Nephron (organoid): ENCODE data around the gene SPEM3.

Experiments
- H3K27ac Mint-ChIP-seq, 3 experiments: 2 replicates each; pipeline ENCODE4 v1.8.0; 2020; ENCODE audit warnings: mixed read lengths in 3 of 3, mild to moderate bottlenecking in 2 of 3, moderate library complexity in 1 of 3
- H3K27me3 Mint-ChIP-seq: 2 replicates; pipeline ENCODE4 v1.8.0; 2021; ENCODE audit warnings: low read depth, mild to moderate bottlenecking, moderate library complexity, mixed read lengths
- H3K36me3 Mint-ChIP-seq: 2 replicates; pipeline ENCODE4 v1.8.0; 2020; ENCODE audit warnings: low read depth, mixed read lengths
- H3K4me1 Mint-ChIP-seq: 2 replicates; pipeline ENCODE4 v1.8.0; 2020; ENCODE audit warnings: mixed read lengths
- H3K4me3 Mint-ChIP-seq, 3 experiments: 2 replicates each; pipeline ENCODE4 v1.8.0; 2020; ENCODE audit warnings: mild to moderate bottlenecking in 3 of 3, mixed read lengths in 3 of 3, moderate library complexity in 2 of 3
- H3K9me3 Mint-ChIP-seq: 2 replicates; pipeline ENCODE4 v1.8.0; 2020; ENCODE audit warnings: mixed read lengths
- CTCF ChIP-seq, 3 experiments: fragments of 200-600 bp; sonication (generic); IDR thresholded peaks; one replicate each; pipeline ENCODE4 v1.5.0; 2021; ENCODE audit warnings: antibody characterized with exemption in 3 of 3; ENCODE audit not compliant: unreplicated experiment in 3 of 3

The SPEM3 gene

GRCh38 chr17:7391307-7391706, 37.4 kb upstream of the SPEM3 start:
- TF ChIP-seq CTCF (IDR thresholded peaks at IDR 0.05; ENCODE audit: unreplicated experiment in 3 of 3) = no peak
- no peaks in the 10 kb centered on the region for H3K27me3 Mint-ChIP-seq
- peaks cover 31% of the 10 kb centered on the region for H3K36me3 Mint-ChIP-seq
- H3K9me3 Mint-ChIP-seq = no peaks in the 10 kb centered on the region
- peak overlapping the region; percentile 78 to 82 (median 80) for H3K4me3 Mint-ChIP-seq
- peaks cover 6% of the 10 kb centered on the region for H3K4me1 Mint-ChIP-seq
- H3K27ac Mint-ChIP-seq = no peak overlapping the region

GRCh38 chr17:7392696-7393612, 35.7 kb upstream of the SPEM3 start:
- peaks cover 6% of the 10 kb centered on the region for H3K4me1 Mint-ChIP-seq
- TF ChIP-seq CTCF (IDR thresholded peaks at IDR 0.05; ENCODE audit: unreplicated experiment in 3 of 3) = no peak

GRCh38 chr17:7393613-7394451, 34.8 kb upstream of the SPEM3 start:
- H3K27ac Mint-ChIP-seq = peak overlapping the region in 2 of 3 experiments; percentile 57 to 64
- no peaks in the 10 kb centered on the region for H3K9me3 Mint-ChIP-seq
- TF ChIP-seq CTCF (IDR thresholded peaks at IDR 0.05; ENCODE audit: unreplicated experiment in 3 of 3) = no peak
- H3K4me3 Mint-ChIP-seq = peak overlapping the region; percentile 91 to 92 (median 91)
- H3K27me3 Mint-ChIP-seq = no peaks in the 10 kb centered on the region
- H3K4me1 Mint-ChIP-seq = peaks cover 6% of the 10 kb centered on the region
- H3K36me3 Mint-ChIP-seq = peaks cover 24% of the 10 kb centered on the region

More at GRCh38 chr17:7392696-7393612, 35.7 kb upstream of the SPEM3 start:
- Mint-ChIP-seq H3K27ac (no peak overlapping the region), H3K27me3 (no peaks in the 10 kb centered on the region), H3K36me3 (peaks cover 27% of the 10 kb centered on the region), H3K4me3 (peak overlapping the region; percentile 80 to 92 (median 91)), H3K9me3 (no peaks in the 10 kb centered on the region)

GRCh38 chr17:7394452-7395191, 34.0 kb upstream of the SPEM3 start, which contains the start of gene PLSCR3:
Gene PLSCR3 (minus strand): TSS chr17:7394525. CDS start chr17:7394110, 415 bp downstream.
- Mint-ChIP-seq H3K4me3 (peak within 1 kb of the TSS; percentile 97 to 98 (median 97)), H3K27ac (peak within 1 kb of the TSS; percentile 90 to 96 (median 93)), H3K36me3 (peaks cover 19% of the 10 kb centered on the region), H3K9me3 (no peaks in the 10 kb centered on the region), H3K4me1 (peaks cover 6% of the 10 kb centered on the region), H3K27me3 (no peaks in the 10 kb centered on the region)
- peak; percentile 65 to 70 (median 69) for TF ChIP-seq CTCF (IDR thresholded peaks at IDR 0.05; ENCODE audit: unreplicated experiment in 3 of 3)

- Mint-ChIP-seq H3K4me3 (peak overlapping the region; percentile 2 to 31 (median 29)), H3K27me3 (no peaks in the 10 kb centered on the region), H3K36me3 (peaks cover 10% of the 10 kb centered on the region), H3K4me1 (peaks cover 6% of the 10 kb centered on the region), H3K9me3 (no peaks in the 10 kb centered on the region), H3K27ac (peak overlapping the region in 1 of 3 experiments; percentile 47)
- TF ChIP-seq CTCF (IDR thresholded peaks at IDR 0.05; ENCODE audit: unreplicated experiment in 3 of 3) = no peak
Observed at GRCh38 chr17:7396147-7396546, 32.5 kb upstream of the SPEM3 start.
